ENCODE measurements around the gene MBP. TPM values are rescaled to one million over a fixed set of nuclear protein-coding genes. Genes with fewer than 3 reads are reported as not detected.

MBP gene
- total and polyA plus RNA-seq, 2 of the 4 experiments (the other 2 are of a cell fraction) = 0.72 to 0.90 TPM

- H2BK120ac ChIP-seq (ENCODE audit: low read depth, low read length) = no peak overlapping the region; the same call in 1 of the 2 replicates
- no peak overlapping the region for H2AK9ac ChIP-seq (replicated peaks; ENCODE audit: low read depth, low read length, poor library complexity)
- no CpG with 5 or more reads among the region's 4 CpGs for WGBS, 2 experiments (ENCODE audit: extremely low coverage in 2 of 2, insufficient read length in 1 of 2)
- DNase-seq (no peak), ATAC-seq (ENCODE audit: low read depth) (no peak)
- H3K9me1 ChIP-seq (ENCODE audit: insufficient read depth, low read length) = peaks cover 22% of the 10 kb centered on the region
- no peak overlapping the region for H3K18ac ChIP-seq (ENCODE audit: low read depth, low read length)
- H3K79me1 ChIP-seq (ENCODE audit: low read depth in 1 of 2, low read length in 2 of 2) = no peaks in the 10 kb centered on the region; a peak in 1 of 4 replicates
- no peak overlapping the region for H3K4me3 ChIP-seq (ENCODE audit: insufficient read depth, low read depth, low read length)
- no peaks in the 10 kb centered on the region for H3K9me3 ChIP-seq (ENCODE audit: control insufficient read depth, insufficient read depth, low read length)
- no peak overlapping the region for H3K9ac ChIP-seq (ENCODE audit: low read depth, low read length)
- no peak overlapping the region for H4K5ac ChIP-seq (ENCODE audit: low read depth, low read length)
- H3K36me3 ChIP-seq (ENCODE audit: control insufficient read depth, insufficient read depth, low read length) = no peaks in the 10 kb centered on the region
- 0 out of 3 replicates have a peak overlapping the region, but pooled peaks have one; percentile 7 for H2BK15ac ChIP-seq (ENCODE audit: low read depth, low read length)
- H3K23ac ChIP-seq (ENCODE audit: low read depth, low read length) = no peak overlapping the region
- BruUV-seq (replicated peaks) = no TSS peak
- H3K27ac ChIP-seq (ENCODE audit: insufficient read depth, low read length) = no peak overlapping the region
- no peaks in the 10 kb centered on the region for H4K20me1 ChIP-seq (ENCODE audit: insufficient read depth, low read length)
- ChIA-PET POLR2A (ENCODE audit: unreplicated experiment) (no interaction called here), CTCF (no interaction called here)
- no peak overlapping the region for H3K14ac ChIP-seq (replicated peaks; ENCODE audit: low read depth, low read length)
- in situ Hi-C loops (cut with MboI; ENCODE audit: low sequenced_read_pairs) (no loop called here), dilution Hi-C loops (cut with HindIII; ENCODE audit: low sequenced_read_pairs, unreplicated experiment) (no loop called here), intact Hi-C loops (cut with micrococcal nuclease) (no loop called here)
- H2BK5ac ChIP-seq (ENCODE audit: low read depth, low read length, poor library complexity, severe bottlenecking) = no peak overlapping the region
- H3K4me2 ChIP-seq (ENCODE audit: low read depth, low read length) = no peak overlapping the region
- 0 out of 4 replicates have a peak overlapping the region, but pooled peaks of 1 of the 2 experiments have one; percentile 13 for H4K8ac ChIP-seq (ENCODE audit: low read depth in 2 of 2, low read length in 2 of 2)
- no peak overlapping the region for H4K91ac ChIP-seq (ENCODE audit: insufficient read depth, low read depth, low read length)
- no peak overlapping the region for H3K4ac ChIP-seq (ENCODE audit: low read depth, low read length)
- H3K4me1 ChIP-seq (ENCODE audit: control insufficient read depth, insufficient read depth, low read length) = peaks cover 29% of the 10 kb centered on the region
- H3K56ac ChIP-seq (ENCODE audit: extremely low read depth, insufficient read depth, low read length) = no peak overlapping the region
- H2AK5ac ChIP-seq (ENCODE audit: low read depth, low read length) = peak overlapping the region; percentile 63
- no peak overlapping the region for H2AFZ ChIP-seq (replicated peaks; ENCODE audit: low read length, poor library complexity)
- peak overlapping the region; percentile 13; the same call in 1 of the 2 replicates for H2BK20ac ChIP-seq (ENCODE audit: low read depth, low read length)
- no peaks in the 10 kb centered on the region for H3K27me3 ChIP-seq (ENCODE audit: control insufficient read depth, insufficient read depth, low read length)
- no peak for TF ChIP-seq CTCF (conservative IDR thresholded peaks at IDR 0.05; ENCODE audit: low read depth, low read length)
- TF ChIP-seq POLR2A (IDR thresholded peaks at IDR 0.05; ENCODE audit: low read depth, low read length) = no peak
- TF ChIP-seq CEBPB (IDR thresholded peaks at IDR 0.05; ENCODE audit: low read depth, low read length) = no peak
- TF ChIP-seq USF2 (IDR thresholded peaks at IDR 0.05; ENCODE audit: low read depth, low read length) = no peak
- no peak for TF ChIP-seq MAFK (IDR thresholded peaks at IDR 0.05; ENCODE audit: low read depth, low read length)
- TF ChIP-seq RFX5 (IDR thresholded peaks at IDR 0.05; ENCODE audit: low read depth, low read length) = no peak
- TF ChIP-seq RCOR1 (IDR thresholded peaks at IDR 0.05; ENCODE audit: insufficient replicate concordance, low read length) = no peak
- no peak for TF ChIP-seq ELK1 (IDR thresholded peaks at IDR 0.05; ENCODE audit: borderline replicate concordance, low read depth, low read length)
- TF ChIP-seq MXI1 (IDR thresholded peaks at IDR 0.05; ENCODE audit: borderline replicate concordance, low read depth, low read length) = no peak
- no peak for TF ChIP-seq CHD1 (IDR thresholded peaks at IDR 0.05; ENCODE audit: low read depth, low read length)
- TF ChIP-seq RAD21 (IDR thresholded peaks at IDR 0.05; ENCODE audit: low read length) = no peak
These were observed 72.4 kb downstream of the MBP start for GRCh38 chr18:77060151-77060550.

Measured in IMR-90 (cell line).